Measurements from ENCODE around the gene PDHX. TPM values are rescaled to one million over a fixed set of nuclear protein-coding genes. Genes with fewer than 3 reads are reported as not detected.

Gene PDHX
- total and polyA plus RNA-seq, 8 donors = 7.2 to 21.2 (median 13.9) TPM

DNA sequence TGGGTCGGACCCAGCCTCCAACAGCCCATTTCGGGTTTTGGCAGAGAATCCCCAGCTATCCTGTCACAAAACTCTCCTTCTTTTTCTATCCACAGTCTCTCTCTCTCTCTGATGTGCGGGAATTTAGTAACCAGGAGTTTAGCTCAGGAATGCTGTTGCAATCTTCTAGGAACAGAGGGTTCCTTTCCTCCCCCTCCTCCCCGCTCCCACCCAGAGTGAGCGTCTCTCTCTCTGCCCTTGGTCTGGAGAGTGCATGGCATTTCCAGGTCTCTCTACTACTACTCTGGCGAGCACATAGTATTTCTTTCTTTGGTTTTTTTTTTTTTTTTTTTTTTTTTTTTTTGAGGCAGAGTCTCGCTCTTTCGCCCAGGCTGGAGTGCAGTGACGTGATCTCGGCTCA lies 17.9 kb upstream of the PDHX start:
- no peak for FAIRE-seq
- 96% methylated on average over 6 to 10 of the region's 10 CpGs for WGBS, 2 donors

DNA sequence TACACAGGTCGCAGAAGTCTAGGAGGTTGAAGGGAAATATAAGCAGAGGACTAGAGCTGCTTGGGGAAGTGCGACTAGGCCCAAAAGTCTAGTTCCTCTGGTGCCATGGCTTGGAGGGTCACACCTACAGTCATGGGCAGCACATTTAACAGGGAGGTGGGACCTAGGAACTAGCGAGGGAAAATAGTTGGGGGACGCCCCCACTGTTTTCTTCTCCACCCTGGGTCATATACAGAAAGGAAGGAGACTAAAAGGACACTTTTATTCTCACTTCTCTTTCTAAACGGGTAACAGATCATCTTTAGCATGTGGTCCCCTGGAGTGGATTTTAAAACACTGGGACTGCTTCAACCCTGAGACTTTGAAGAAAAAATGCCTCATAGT lies 16.8 kb upstream of the PDHX start:
- Histone ChIP-seq H3K4me1 (peaks cover 0 to 3% (median 0%) of the 10 kb centered on the region in 3 donors), H3K27me3 (no peaks in the 10 kb centered on the region), H3K36me3 (peaks cover 0 to 3% (median 0%) of the 10 kb centered on the region in 3 donors), H3K9me3 (peaks cover 0 to 7% (median 0%) of the 10 kb centered on the region in 4 donors), H3K4me3 (no peak overlapping the region), H3K27ac (no peak overlapping the region)
- TF ChIP-seq, protein P1, sequence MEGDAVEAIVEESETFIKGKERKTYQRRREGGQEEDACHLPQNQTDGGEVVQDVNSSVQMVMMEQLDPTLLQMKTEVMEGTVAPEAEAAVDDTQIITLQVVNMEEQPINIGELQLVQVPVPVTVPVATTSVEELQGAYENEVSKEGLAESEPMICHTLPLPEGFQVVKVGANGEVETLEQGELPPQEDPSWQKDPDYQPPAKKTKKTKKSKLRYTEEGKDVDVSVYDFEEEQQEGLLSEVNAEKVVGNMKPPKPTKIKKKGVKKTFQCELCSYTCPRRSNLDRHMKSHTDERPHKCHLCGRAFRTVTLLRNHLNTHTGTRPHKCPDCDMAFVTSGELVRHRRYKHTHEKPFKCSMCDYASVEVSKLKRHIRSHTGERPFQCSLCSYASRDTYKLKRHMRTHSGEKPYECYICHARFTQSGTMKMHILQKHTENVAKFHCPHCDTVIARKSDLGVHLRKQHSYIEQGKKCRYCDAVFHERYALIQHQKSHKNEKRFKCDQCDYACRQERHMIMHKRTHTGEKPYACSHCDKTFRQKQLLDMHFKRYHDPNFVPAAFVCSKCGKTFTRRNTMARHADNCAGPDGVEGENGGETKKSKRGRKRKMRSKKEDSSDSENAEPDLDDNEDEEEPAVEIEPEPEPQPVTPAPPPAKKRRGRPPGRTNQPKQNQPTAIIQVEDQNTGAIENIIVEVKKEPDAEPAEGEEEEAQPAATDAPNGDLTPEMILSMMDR (IDR thresholded peaks at IDR 0.05) = no peak
- ATAC-seq = no peak
- WGBS, 2 donors = 96 to 98% methylated on average over 5 of the region's 5 CpGs
- DNase-seq = no peak
- intact Hi-C loops (cut with DNase I) = loop anchor here in 2 of 3 donors (5.0 to 10.0 kb wide), 2 partner anchors 312 to 315 kb away; no protein-coding TSS in a partner anchor
- no peak for FAIRE-seq

More for the DNA sequence above, 17.9 kb upstream of the PDHX start:
- H3K4me3 ChIP-seq = no peak overlapping the region
- H3K27ac ChIP-seq = no peak overlapping the region
- peaks cover 0 to 3% (median 0%) of the 10 kb centered on the region in 3 donors for H3K36me3 ChIP-seq
- TF ChIP-seq, protein P1 (IDR thresholded peaks at IDR 0.05) = no peak
- intact Hi-C loops (cut with DNase I) = loop anchor here in 2 of 3 donors (5.0 to 10.0 kb wide), 2 partner anchors 311 to 314 kb away; no protein-coding TSS in a partner anchor
- ATAC-seq (no peak), DNase-seq (no peak)
- peaks cover 0 to 7% (median 0%) of the 10 kb centered on the region in 4 donors for H3K9me3 ChIP-seq
- H3K4me1 ChIP-seq = no peaks in the 10 kb centered on the region
- no peaks in the 10 kb centered on the region for H3K27me3 ChIP-seq

DNA sequence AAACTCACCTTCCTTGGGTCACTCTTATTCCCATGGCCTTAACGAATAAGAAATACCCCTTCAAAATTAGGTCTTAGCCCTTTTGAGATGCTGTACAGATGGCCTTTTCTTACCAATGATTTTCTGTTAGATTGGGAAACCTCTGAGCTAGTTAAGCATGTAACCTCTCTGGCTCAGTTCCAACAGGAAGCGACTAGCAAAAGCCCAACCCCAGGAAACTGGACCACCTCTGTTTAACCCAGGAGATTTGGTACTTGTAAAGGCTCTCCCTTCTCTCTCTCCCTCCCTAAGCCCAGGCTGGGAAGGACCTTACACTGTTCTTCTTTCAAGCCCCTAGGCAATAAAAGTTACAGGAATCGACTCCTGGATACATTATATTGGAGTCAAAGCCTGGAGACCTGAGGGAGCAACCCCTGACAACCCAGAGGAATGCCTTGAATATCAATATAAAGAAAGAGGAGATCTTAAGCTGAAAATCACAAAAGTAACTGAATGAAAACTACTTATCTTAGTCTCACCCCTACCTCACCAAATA lies 11.9 kb upstream of the PDHX start:
- Histone ChIP-seq H3K4me3 (no peak overlapping the region), H3K9me3 (peaks cover 0 to 2% (median 0%) of the 10 kb centered on the region in 4 donors), H3K4me1 (peaks cover 5 to 8% (median 5%) of the 10 kb centered on the region in 3 donors), H3K36me3 (peaks cover 0 to 3% (median 0%) of the 10 kb centered on the region in 3 donors), H3K27ac (no peak overlapping the region), H3K27me3 (no peaks in the 10 kb centered on the region)
- DNase-seq (no peak), FAIRE-seq (no peak), ATAC-seq (peak in 2 of 4 donors; percentile 18 to 55)
- WGBS, 2 donors = 84 to 85% methylated on average over 3 of the region's 3 CpGs
- intact Hi-C loops (cut with DNase I) = no loop called here
- TF ChIP-seq, protein P1 (IDR thresholded peaks at IDR 0.05) = no peak

DNA sequence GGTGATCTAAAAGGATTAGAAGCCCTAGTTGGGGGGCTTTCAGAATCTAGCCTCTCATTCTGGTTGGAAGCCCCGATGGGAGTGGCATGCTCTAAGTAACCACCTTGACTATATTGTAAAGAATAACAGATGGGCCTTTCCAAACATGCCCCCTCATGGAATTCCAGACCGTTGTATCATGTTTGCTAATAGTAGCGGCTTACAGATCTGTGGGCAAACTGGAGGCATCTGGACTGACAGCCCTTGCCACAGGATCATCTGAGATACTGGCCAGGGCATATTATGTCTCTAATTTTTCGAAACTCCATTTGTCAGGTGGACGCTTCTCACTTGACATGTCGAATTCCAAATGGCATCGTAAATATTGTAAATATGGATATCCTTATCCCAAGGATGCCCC lies 10.8 kb upstream of the PDHX start:
- no peak for ATAC-seq
- Histone ChIP-seq H3K27ac (no peak overlapping the region), H3K9me3 (no peaks in the 10 kb centered on the region), H3K4me1 (peaks cover 16 to 20% (median 17%) of the 10 kb centered on the region in 3 donors), H3K27me3 (no peaks in the 10 kb centered on the region), H3K4me3 (no peak overlapping the region), H3K36me3 (peaks cover 0 to 3% (median 0%) of the 10 kb centered on the region in 3 donors)
- TF ChIP-seq, protein P1 (IDR thresholded peaks at IDR 0.05) = no peak
- no peak for FAIRE-seq
- no peak for DNase-seq
- intact Hi-C loops (cut with DNase I) = no loop called here
- 93% methylated on average over 7 of the region's 7 CpGs for WGBS, 2 donors

DNA sequence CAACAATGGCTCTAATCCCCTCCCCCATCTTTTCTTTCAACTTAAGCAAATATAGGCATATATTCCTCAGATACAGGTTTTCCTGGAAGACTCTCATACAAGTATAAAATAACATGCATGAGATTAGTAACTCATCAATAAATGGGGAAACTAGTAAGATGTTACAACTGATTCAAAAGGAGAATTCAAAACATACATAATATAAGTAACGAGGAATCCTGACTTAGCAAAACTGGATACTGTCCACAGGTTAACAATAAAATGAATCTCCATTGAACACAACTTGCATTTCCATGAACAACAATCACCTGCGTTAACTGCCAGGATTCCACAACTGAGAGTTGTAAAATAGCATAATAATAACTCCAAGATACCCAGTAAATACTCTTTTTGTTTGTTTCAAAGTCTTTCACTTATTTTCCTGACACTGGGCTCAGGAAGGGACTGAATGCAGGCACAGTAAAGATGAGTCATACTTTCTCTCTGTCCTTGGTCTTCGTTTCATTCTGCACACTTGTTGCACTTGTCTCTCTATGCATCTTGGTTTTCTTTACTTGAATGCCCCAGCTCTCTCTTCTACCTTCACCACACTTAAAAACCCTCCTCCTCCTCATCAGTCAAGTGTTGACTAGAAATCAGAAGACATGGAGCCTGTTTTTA lies 8.4 kb upstream of the PDHX start:
- H3K36me3 ChIP-seq = peaks cover 0 to 2% (median 0%) of the 10 kb centered on the region in 3 donors
- TF ChIP-seq, protein P1 (IDR thresholded peaks at IDR 0.05) = no peak
- ATAC-seq = no peak

More for the DNA sequence above, 8.4 kb upstream of the PDHX start:
- no peak for FAIRE-seq
- no peak for DNase-seq
- intact Hi-C loops (cut with DNase I) = no loop called here
- H3K9me3 ChIP-seq = no peaks in the 10 kb centered on the region
- H3K4me3 ChIP-seq = no peak overlapping the region
- H3K27me3 ChIP-seq = no peaks in the 10 kb centered on the region
- H3K27ac ChIP-seq = no peak overlapping the region
- H3K4me1 ChIP-seq = peaks cover 24 to 28% (median 26%) of the 10 kb centered on the region in 3 donors
- 88 to 94% methylated on average over 3 of the region's 3 CpGs for WGBS, 2 donors

All from pancreas (tissue), 10 donors.